Small intestine (tissue), 16 donors: Measurements from ENCODE around the gene JADE2. TPM values are rescaled to one million over a fixed set of nuclear protein-coding genes. Genes with fewer than 3 reads are reported as not detected.

Experiments
- DNase-seq, 2 donors: peaks; one replicate each; pipeline versions ENCODE4 v3.0.0 to v3.0.0-alpha.2; 2013
- FAIRE-seq: peaks from 2 replicates; lab custom pipeline; 2012; peaks lifted over from hg19 to GRCh38; lab: Jason Lieb, UNC
- H3K27ac ChIP-seq, 3 donors: one replicate each; pipeline ENCODE4 v1.5.1; 2013; ENCODE audit warnings: low read length in 2 of 3, mild to moderate bottlenecking in 2 of 3, control low read depth in 1 of 3, inconsistent platforms in 1 of 3, low read depth in 1 of 3, moderate library complexity in 1 of 3
- H3K27me3 ChIP-seq, 3 donors: one replicate each; pipeline ENCODE4 v1.6.1; 2013; ENCODE audit warnings: low read length in 3 of 3, inconsistent platforms in 1 of 3; ENCODE audit not compliant: control insufficient read depth in 3 of 3, insufficient read depth in 3 of 3
- H3K36me3 ChIP-seq, 3 donors: one replicate each; pipeline ENCODE4 v1.6.1; 2013; ENCODE audit warnings: low read length in 3 of 3, inconsistent platforms in 1 of 3, low read depth in 1 of 3, mild to moderate bottlenecking in 1 of 3, moderate library complexity in 1 of 3; ENCODE audit not compliant: control insufficient read depth in 3 of 3, insufficient read depth in 2 of 3
- H3K4me1 ChIP-seq, 3 donors: one replicate each; pipeline ENCODE4 v1.6.1; 2013; ENCODE audit warnings: low read length in 2 of 3, inconsistent platforms in 1 of 3, low read depth in 1 of 3, mild to moderate bottlenecking in 1 of 3, moderate library complexity in 1 of 3; ENCODE audit not compliant: control insufficient read depth in 3 of 3, insufficient read depth in 2 of 3
- H3K4me3 ChIP-seq, 3 donors: one replicate each; pipeline ENCODE4 v1.5.1; 2013; ENCODE audit warnings: low read length in 3 of 3, control low read depth in 1 of 3, inconsistent platforms in 1 of 3, low read depth in 1 of 3, mild to moderate bottlenecking in 1 of 3, moderate library complexity in 1 of 3
- H3K9me3 ChIP-seq, 2 donors: one replicate each; pipeline ENCODE4 v1.6.1; 2013; ENCODE audit warnings: low read depth in 1 of 2, low read length in 1 of 2; ENCODE audit not compliant: control insufficient read depth in 2 of 2, insufficient read depth in 1 of 2
- WGBS, 3 donors: extraction: QIAGEN DNeasy Blood & Tissue Kit; methylation state at CpG; one replicate each; pipeline ENCODE4 v1.1.7; 2013; 5-methylcytosine and 5-hydroxymethylcytosine counted together
- long read RNA-seq, 10 donors: transcript quantifications; one replicate each; lab custom pipeline, GENCODE V29; 2026
- polyA plus RNA-seq, 4 donors: library from polyadenylated mRNA; stranded (reverse) in 3 of 4; unstranded in 1 of 4; fragments of 200-250 nt in 3 of 4; fragments of 120-200 nt in 1 of 4; gene quantifications; one replicate each; pipeline versions ENCODE4 v1.2.1 to v1.2.3, GENCODE V29; 2013
- donor health status: healthy with polysubstance abuse.
- donor health status: control.
- donor health status: control.
- donor health status: Bipolar disorder and iron deficiency.
- donor health status: healthy.

Gene JADE2
- 10 to 100 TPM in 2 of 4 donors, 1 to 10 TPM in 2; 8.1 to 37.4 (median 16.3) TPM for polyA plus RNA-seq
- long read RNA-seq, donor 1, partial matches to known transcripts, result 20 of 20 reads
- long read RNA-seq, donor 1, other reads (novel, unspliced or antisense), result 0 of 20 reads
- long read RNA-seq, donor 2, partial matches to known transcripts, result 5 of 5 reads
- long read RNA-seq, donor 2, other reads (novel, unspliced or antisense), result 0 of 5 reads
- long read RNA-seq, donor 3, result 0 reads
- long read RNA-seq, donor 4, result 0 reads
- long read RNA-seq, donor 5, result 0 reads
- long read RNA-seq, donor 6, partial matches to known transcripts, result 0 of 1 reads
- long read RNA-seq, donor 6, other reads (novel, unspliced or antisense), result 0 of 1 reads
- long read RNA-seq, donor 7, result 0 reads
- long read RNA-seq, donor 8, result 0 reads
- long read RNA-seq, donor 9, result 0 reads
- long read RNA-seq, donor 10, result 0 reads

- no peaks in the 10 kb centered on the region for H3K9me3 ChIP-seq
- peaks cover 2 to 42% (median 23%) of the 10 kb centered on the region in 3 donors for H3K4me1 ChIP-seq
- FAIRE-seq (no peak), DNase-seq (peak; percentile 82 to 91)
- H3K36me3 ChIP-seq, result peaks cover 0 to 9% (median 0%) of the 10 kb centered on the region in 3 donors
- peak within 1 kb of the TSS; percentile 88 to 96 (median 89) for H3K4me3 ChIP-seq
- WGBS, 3 donors, result 0 to 1% (median 1%) methylated on average over 54 to 57 of the region's 57 CpGs
- H3K27ac ChIP-seq, result peak within 1 kb of the TSS; percentile 95 to 98 (median 96)
- H3K27me3 ChIP-seq, result no peaks in the 10 kb centered on the region
Measured at GRCh38 chr5:134524826-134525682, at the start of gene JADE2. JADE2 (plus strand) TSS chr5:134525670; CDS start chr5:134535858, 10,188 bp downstream.

GRCh38 chr5:134477462-134478245 lies 47.8 kb upstream of the JADE2 start:
- Histone ChIP-seq H3K9me3 (no peaks in the 10 kb centered on the region), H3K36me3 (no peaks in the 10 kb centered on the region), H3K27me3 (no peaks in the 10 kb centered on the region), H3K4me1 (no peaks in the 10 kb centered on the region), H3K4me3 (no peak overlapping the region), H3K27ac (no peak overlapping the region)
- 86 to 90% (median 87%) methylated on average over 14 of the region's 14 CpGs for WGBS, 3 donors
- FAIRE-seq (no peak), DNase-seq (no peak)

GRCh38 chr5:134479839-134480238 lies 45.6 kb upstream of the JADE2 start:
- no peaks in the 10 kb centered on the region for H3K4me1 ChIP-seq
- no peak overlapping the region for H3K4me3 ChIP-seq
- DNase-seq, result no peak
- WGBS, 3 donors, result 93 to 94% (median 93%) methylated on average over 4 of the region's 4 CpGs
- FAIRE-seq, result no peak
- no peaks in the 10 kb centered on the region for H3K27me3 ChIP-seq
- no peak overlapping the region for H3K27ac ChIP-seq
- no peaks in the 10 kb centered on the region for H3K9me3 ChIP-seq
- H3K36me3 ChIP-seq, result no peaks in the 10 kb centered on the region

GRCh38 chr5:134489227-134489944 lies 36.1 kb upstream of the JADE2 start:
- no peaks in the 10 kb centered on the region for H3K9me3 ChIP-seq
- H3K4me3 ChIP-seq, result no peak overlapping the region
- no peaks in the 10 kb centered on the region for H3K4me1 ChIP-seq
- WGBS, 3 donors, result 65 to 83% (median 70%) methylated on average over 7 of the region's 7 CpGs
- DNase-seq (peak in 1 of 2 donors; percentile 56), FAIRE-seq (no peak)
- H3K36me3 ChIP-seq, result no peaks in the 10 kb centered on the region
- no peaks in the 10 kb centered on the region for H3K27me3 ChIP-seq
- H3K27ac ChIP-seq, result no peak overlapping the region

- no peak for DNase-seq
- Histone ChIP-seq H3K4me3 (no peak overlapping the region), H3K4me1 (no peaks in the 10 kb centered on the region), H3K9me3 (no peaks in the 10 kb centered on the region), H3K36me3 (no peaks in the 10 kb centered on the region), H3K27ac (no peak overlapping the region), H3K27me3 (no peaks in the 10 kb centered on the region)
- FAIRE-seq, result no peak
- 79 to 89% (median 88%) methylated on average over 9 of the region's 9 CpGs for WGBS, 3 donors
Measured at GRCh38 chr5:134490255-134490924, 35.1 kb upstream of the JADE2 start.

GRCh38 chr5:134490925-134491271 lies 34.6 kb upstream of the JADE2 start:
- Histone ChIP-seq H3K4me1 (no peaks in the 10 kb centered on the region), H3K27me3 (no peaks in the 10 kb centered on the region), H3K9me3 (no peaks in the 10 kb centered on the region), H3K4me3 (no peak overlapping the region), H3K36me3 (no peaks in the 10 kb centered on the region), H3K27ac (no peak overlapping the region)
- DNase-seq (no peak), FAIRE-seq (no peak)
- WGBS, 3 donors, result 86 to 94% (median 87%) methylated on average over 8 of the region's 8 CpGs

- Histone ChIP-seq H3K27me3 (no peaks in the 10 kb centered on the region), H3K36me3 (no peaks in the 10 kb centered on the region), H3K4me3 (no peak overlapping the region), H3K27ac (no peak overlapping the region), H3K4me1 (no peaks in the 10 kb centered on the region), H3K9me3 (no peaks in the 10 kb centered on the region)
- DNase-seq (no peak), FAIRE-seq (no peak)
- WGBS, 3 donors, result 91 to 98% (median 93%) methylated on average over 9 of the region's 9 CpGs
Measured at GRCh38 chr5:134491841-134492442, 33.5 kb upstream of the JADE2 start.
